ENCODE results near the gene GAGE2A.
"Not testable (repeated sequence)": the region's sequence is repeated elsewhere in the genome, so short reads cannot be mapped to it uniquely, and the experiment has no call there.

Gene GAGE2A, protein sequence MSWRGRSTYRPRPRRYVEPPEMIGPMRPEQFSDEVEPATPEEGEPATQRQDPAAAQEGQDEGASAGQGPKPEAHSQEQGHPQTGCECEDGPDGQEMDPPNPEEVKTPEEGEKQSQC

DNA sequence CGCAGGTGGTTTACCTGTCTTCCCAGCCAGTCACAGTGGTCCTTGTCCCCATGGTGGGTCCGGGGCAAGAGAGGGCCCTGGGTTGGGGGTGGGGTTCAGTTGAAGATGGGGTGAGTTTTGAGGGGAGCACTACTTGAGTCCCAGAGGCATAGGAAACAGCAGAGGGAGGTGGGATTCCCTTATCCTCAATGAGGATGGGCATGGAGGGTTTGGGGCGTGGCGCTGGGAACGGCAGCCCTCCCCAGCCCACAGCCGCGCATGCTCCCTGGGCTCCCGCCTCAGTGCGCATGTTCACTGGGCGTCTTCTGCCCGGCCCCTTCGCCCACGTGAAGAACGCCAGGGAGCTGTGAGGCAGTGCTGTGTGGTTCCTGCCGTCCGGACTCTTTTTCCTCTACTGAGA, at the start of gene GAGE2A:
Gene GAGE2A, plus strand, starts transcription at position 301 of the 400 bp plus-strand sequence. CDS start 1,155 bp downstream, outside the sequence.
- in situ Hi-C loops (cut with HindIII; ENCODE audit: low sequenced_read_pairs), result not testable (repeated sequence)

GRCh38 chrX:49541433-49541832, 47.9 kb upstream of the GAGE2A start, which contains the start of gene GAGE12D:
Gene GAGE12D, plus strand, starts transcription at chrX:49541733. Its CDS starts 1,155 bp downstream, at chrX:49542888.
- in situ Hi-C loops (cut with HindIII; ENCODE audit: low sequenced_read_pairs), result not testable (repeated sequence)

- in situ Hi-C loops (cut with HindIII; ENCODE audit: low sequenced_read_pairs), result not testable (repeated sequence)
Observed at GRCh38 chrX:49550989-49551388, 38.3 kb upstream of the GAGE2A start, which contains the start of gene GAGE12E. Gene GAGE12E, plus strand, starts transcription at chrX:49551289. Its CDS starts 1,155 bp downstream, at chrX:49552444.

GRCh38 chrX:49560542-49560941, 28.8 kb upstream of the GAGE2A start, which contains the start of gene GAGE12F:
Gene GAGE12F, plus strand, starts transcription at chrX:49560842. Its CDS starts 1,155 bp downstream, at chrX:49561997.
- in situ Hi-C loops (cut with HindIII; ENCODE audit: low sequenced_read_pairs), result not testable (repeated sequence)

- in situ Hi-C loops (cut with HindIII; ENCODE audit: low sequenced_read_pairs), result not testable (repeated sequence)
Observed at GRCh38 chrX:49568728-49569127, 20.6 kb upstream of the GAGE2A start.

- in situ Hi-C loops (cut with HindIII; ENCODE audit: low sequenced_read_pairs), result not testable (repeated sequence)
Observed at GRCh38 chrX:49569152-49569551, 20.1 kb upstream of the GAGE2A start.

- in situ Hi-C loops (cut with HindIII; ENCODE audit: low sequenced_read_pairs), result not testable (repeated sequence)
Observed at GRCh38 chrX:49570100-49570499, 19.2 kb upstream of the GAGE2A start, which contains the start of gene GAGE12G. Gene GAGE12G, plus strand, starts transcription at chrX:49570400. Its CDS starts 1,155 bp downstream, at chrX:49571555.

GRCh38 chrX:49579649-49580048, 9.6 kb upstream of the GAGE2A start, which contains the start of gene GAGE12H:
Gene GAGE12H, plus strand, starts transcription at chrX:49579949. Its CDS starts 1,155 bp downstream, at chrX:49581104.
- in situ Hi-C loops (cut with HindIII; ENCODE audit: low sequenced_read_pairs), result not testable (repeated sequence)

DNA sequence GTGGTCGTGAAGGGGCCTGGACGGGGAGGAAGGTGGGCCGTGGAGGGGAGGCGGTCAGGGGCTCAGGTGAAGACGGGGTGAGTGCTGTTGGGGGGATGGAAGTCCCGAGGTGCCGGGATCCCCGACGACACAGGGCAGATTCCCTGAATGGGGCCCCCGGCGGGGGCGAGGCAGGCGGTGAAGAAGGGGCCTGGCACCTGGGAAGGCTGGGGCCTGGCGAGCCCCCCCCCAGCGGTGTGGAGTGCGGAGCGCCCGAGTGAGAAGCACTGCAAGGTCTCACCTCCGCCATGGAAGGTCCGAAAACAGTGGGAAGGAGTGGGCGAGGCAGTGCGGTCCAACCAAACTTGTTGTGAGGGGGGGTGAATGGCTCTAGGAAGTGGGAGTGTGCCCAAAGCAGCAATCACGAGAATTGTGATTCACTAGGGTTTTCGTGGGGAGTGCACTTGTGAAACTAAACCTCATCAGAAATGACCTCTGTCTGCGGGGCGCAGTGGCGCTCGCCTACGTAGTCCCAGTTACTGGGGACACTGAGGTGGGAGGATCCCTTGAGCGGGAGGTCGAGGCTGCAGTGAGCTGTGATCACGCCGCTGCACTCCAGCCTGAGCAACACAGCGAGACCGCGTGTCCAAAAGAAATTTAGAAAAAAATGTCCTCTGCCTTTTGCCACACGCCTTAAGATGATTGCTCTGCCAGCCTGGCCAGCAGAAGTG, 628 bp downstream of the GAGE2A start:
- in situ Hi-C loops (cut with HindIII; ENCODE audit: low sequenced_read_pairs), result not testable (repeated sequence)

- in situ Hi-C loops (cut with HindIII; ENCODE audit: low sequenced_read_pairs), result not testable (repeated sequence)
Observed at GRCh38 chrX:49590488-49590887, 1.2 kb downstream of the GAGE2A start.

DNA sequence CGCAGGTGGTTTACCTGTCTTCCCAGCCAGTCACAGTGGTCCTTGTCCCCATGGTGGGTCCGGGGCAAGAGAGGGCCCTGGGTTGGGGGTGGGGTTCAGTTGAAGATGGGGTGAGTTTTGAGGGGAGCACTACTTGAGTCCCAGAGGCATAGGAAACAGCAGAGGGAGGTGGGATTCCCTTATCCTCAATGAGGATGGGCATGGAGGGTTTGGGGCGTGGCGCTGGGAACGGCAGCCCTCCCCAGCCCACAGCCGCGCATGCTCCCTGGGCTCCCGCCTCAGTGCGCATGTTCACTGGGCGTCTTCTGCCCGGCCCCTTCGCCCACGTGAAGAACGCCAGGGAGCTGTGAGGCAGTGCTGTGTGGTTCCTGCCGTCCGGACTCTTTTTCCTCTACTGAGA, 9.4 kb downstream of the GAGE2A start, which contains the start of gene GAGE1:
Gene GAGE1, plus strand, starts transcription at position 301 of the 400 bp plus-strand sequence. CDS start 1,155 bp downstream, outside the sequence.
- in situ Hi-C loops (cut with HindIII; ENCODE audit: low sequenced_read_pairs), result not testable (repeated sequence)

GRCh38 chrX:49610718-49611310, 21.5 kb downstream of the GAGE2A start:
- in situ Hi-C loops (cut with HindIII; ENCODE audit: low sequenced_read_pairs), result no loop called here

DNA sequence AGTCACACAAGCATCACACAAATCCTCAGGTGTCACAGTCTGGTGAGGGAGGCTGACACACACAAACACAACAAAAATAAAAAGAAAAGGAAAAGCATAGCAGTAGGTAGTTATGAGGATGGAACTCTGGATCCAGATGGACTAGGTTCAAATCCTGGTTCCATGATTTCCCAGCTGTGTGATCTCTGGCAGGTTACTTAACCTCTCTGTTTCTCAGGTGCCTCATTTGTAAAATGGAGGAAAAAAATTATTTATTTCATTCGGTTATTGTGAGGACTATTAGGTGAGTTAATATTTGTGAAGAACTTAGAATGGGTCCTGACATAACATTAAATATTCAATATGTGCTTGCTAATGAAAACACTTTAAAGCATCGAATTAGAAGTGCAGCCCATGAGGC, 29.3 kb downstream of the GAGE2A start:
- in situ Hi-C loops (cut with HindIII; ENCODE audit: low sequenced_read_pairs), result no loop called here

DNA sequence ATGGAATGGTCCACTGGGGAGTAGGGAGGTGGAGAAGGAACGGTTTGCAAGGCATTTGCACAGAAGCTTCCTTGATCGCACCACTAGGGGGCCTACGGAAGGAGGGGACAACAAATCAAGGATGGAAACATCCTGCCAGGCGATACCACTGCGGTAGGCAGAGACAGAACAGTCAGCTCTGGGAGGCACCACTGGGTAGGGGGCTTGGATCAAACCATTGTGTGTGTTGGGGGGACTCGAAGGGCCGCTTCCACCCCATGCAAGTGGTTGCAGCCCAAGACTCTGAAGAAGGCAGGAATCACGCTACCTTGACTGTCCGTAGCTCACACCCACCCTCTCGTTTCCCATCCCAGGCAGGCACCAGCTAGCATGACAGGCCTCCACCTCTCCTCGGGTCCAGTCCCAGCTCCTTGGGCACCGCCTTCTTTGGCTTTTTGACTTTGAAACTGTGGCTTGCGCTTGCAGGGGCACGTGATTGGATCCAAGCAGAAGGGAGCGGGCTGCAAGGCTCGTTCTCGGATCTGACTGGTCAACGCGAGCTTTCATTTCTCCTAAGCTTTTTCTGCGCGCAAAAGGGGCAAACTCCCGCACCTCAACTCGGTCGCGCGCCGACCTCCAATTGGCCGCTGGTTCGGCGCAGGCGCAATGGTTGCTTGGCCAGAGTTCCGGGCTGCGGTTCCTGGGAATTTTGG, 37.9 kb downstream of the GAGE2A start:
- in situ Hi-C loops (cut with HindIII; ENCODE audit: low sequenced_read_pairs), result no loop called here

DNA sequence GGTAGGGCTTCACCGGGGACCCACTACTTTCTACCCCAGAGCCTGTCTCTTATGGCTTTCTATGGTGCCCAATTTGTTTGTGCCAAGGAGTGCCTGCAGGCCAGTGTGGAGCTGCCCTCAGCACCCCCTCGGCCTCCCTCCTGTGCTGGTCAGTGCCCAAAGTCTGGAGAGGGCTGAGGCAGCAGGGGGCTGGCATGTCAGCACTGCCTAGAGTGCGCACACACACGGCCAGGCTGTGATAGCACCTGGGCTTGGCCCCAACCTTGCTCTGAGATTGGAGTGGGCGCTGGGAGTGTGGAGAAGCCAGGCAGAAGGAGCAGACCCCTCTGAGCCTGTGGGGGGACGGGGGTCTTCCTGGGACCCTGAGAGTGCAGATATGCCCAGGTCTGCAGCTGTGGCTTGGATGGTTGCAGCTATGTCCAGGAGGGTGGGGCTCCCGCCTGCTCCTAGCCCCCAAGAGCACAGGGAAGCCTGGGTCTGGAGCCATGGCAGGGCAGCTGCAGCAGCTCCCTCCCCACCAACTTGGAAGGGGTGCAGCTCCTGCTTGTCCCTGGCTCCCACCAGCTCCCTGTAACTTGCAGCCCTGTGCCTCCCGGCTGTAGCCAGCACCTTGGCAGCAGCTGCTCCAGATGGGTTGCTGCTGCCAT, 55.8 kb downstream of the GAGE2A start:
- in situ Hi-C loops (cut with HindIII; ENCODE audit: low sequenced_read_pairs), result no loop called here

All from DLD1 (cell line).